MG63 (cell line): ENCODE results near the gene ARR3. TPM values are rescaled to one million over a fixed set of nuclear protein-coding genes. Genes with fewer than 3 reads are reported as not detected.
A peak's percentile ranks its signal among the peaks of the same experiment; 100 is the strongest.
"Not testable (repeated sequence)": the region's sequence is repeated elsewhere in the genome, so short reads cannot be mapped to it uniquely, and the experiment has no call there.

Experiments
- DNase-seq: peaks from one replicate; pipeline ENCODE4 v3.0.0-alpha.2; 2020
- H3K27me3 ChIP-seq: fragments of 250-450 bp; sonication (Bioruptor Pico); 2 replicates; pipeline ENCODE4 v1.5.1; 2020; ENCODE audit warnings: mild to moderate bottlenecking, moderate library complexity
- H3K36me3 ChIP-seq: fragments of 250-450 bp; sonication (Bioruptor Pico); 2 replicates; pipeline ENCODE4 v1.5.1; 2020; ENCODE audit warnings: mild to moderate bottlenecking, moderate library complexity
- H3K4me3 ChIP-seq: fragments of 250-450 bp; sonication (Bioruptor Pico); 2 replicates; pipeline ENCODE4 v1.5.1; 2020; ENCODE audit warnings: mild to moderate bottlenecking, moderate library complexity
- H3K9me3 ChIP-seq: fragments of 250-450 bp; sonication (Bioruptor Pico); 2 replicates; pipeline ENCODE4 v1.5.1; 2020; ENCODE audit warnings: mild to moderate bottlenecking, moderate library complexity
- total RNA-seq: library from RNA; depleted of rRNA; stranded (reverse); fragments of >200 nt; shearing (Covaris generic); gene quantifications from 2 replicates; pipeline ENCODE4 v1.2.3, GENCODE V29; 2014; ENCODE audit warnings: low replicate concordance

The ARR3 gene
- total RNA-seq, 1 experiment from 2014 or later, result not detected

DNA sequence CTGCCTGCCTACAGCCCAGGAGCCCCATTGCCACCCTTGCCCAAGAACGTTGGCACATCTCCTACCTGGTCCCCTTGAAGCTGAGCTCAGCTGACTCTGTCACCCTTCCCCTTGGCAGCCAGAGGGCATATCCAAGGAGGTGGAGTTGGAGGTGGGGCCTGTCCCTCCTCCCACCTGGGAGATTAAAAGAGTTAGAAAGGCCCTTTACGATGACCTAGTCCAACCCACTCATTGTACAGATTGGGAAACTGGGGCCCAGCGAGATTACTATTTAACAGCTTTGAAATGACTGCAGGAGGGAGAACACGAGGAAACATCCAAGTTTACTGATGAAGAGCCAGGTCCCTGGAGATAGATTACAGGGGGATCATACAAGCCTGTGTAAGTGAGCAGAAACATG, 8.0 kb upstream of the ARR3 start, which contains the start of gene P2RY4:
P2RY4 (minus strand) TSS at position 101 of the 400 bp plus-strand sequence. CDS start 580 bp downstream, outside the sequence.
- Histone ChIP-seq H3K27me3 (no peaks in the 10 kb centered on the region), H3K36me3 (no peaks in the 10 kb centered on the region), H3K4me3 (no peak within 1 kb of the TSS), H3K9me3 (no peaks in the 10 kb centered on the region)
- DNase-seq, result no peak

DNA sequence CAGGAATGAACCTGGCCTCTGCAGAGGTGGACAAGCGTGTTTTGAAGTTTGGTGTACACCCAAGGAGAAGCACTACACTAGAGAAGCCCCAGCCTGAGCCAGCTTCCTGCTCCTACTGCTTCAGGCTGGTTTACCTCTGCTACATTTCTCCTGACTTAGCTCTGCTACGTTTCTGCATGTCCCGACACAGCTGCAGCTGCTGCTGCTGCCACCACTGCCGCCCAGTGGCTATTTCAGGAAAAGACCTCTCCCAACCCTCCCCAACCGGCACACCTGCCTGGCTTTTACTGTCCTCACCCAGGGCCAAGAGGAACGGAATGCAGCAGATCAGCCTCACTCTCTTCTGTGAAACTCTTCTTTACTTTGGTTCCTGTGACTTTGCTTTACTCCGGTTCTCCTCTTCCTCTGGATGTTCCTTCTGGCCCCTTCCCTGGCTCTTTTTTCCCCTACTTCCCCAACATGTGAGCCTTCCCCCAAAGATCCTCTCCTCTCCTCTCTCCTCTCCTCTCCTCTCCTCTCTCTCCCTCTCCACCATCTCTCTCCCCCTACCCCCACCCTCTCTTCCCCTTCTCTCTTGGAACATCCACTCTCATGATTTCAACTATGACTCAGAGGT, 5.1 kb upstream of the ARR3 start:
- no peaks in the 10 kb centered on the region for H3K36me3 ChIP-seq

DNA sequence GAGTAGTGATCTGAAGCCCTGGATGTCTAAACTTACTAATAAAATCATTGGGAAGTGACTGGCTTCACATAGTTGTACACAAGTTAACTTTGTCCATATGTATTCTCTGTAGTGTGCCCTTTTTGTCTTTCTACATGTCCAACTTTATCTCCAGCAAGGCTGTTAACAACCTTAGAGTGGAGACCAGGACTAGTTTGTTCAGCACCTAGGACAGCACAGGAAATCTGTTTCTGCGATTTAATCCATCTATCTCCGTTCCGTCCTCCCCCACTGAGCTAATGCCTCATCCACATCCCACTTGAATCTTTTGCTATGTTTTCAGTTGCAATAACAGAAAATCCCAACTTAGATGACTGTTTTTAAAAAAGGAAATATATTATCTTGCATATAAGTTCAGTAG, 3.4 kb upstream of the ARR3 start:
- H3K4me3 ChIP-seq, result no peak overlapping the region
- no peak for DNase-seq
- no peaks in the 10 kb centered on the region for H3K9me3 ChIP-seq
- H3K27me3 ChIP-seq, result no peaks in the 10 kb centered on the region
- H3K36me3 ChIP-seq, result no peaks in the 10 kb centered on the region

More for the DNA sequence above, 5.1 kb upstream of the ARR3 start:
- no peak overlapping the region for H3K4me3 ChIP-seq
- no peaks in the 10 kb centered on the region for H3K9me3 ChIP-seq
- DNase-seq, result peak; percentile 16
- no peaks in the 10 kb centered on the region for H3K27me3 ChIP-seq

DNA sequence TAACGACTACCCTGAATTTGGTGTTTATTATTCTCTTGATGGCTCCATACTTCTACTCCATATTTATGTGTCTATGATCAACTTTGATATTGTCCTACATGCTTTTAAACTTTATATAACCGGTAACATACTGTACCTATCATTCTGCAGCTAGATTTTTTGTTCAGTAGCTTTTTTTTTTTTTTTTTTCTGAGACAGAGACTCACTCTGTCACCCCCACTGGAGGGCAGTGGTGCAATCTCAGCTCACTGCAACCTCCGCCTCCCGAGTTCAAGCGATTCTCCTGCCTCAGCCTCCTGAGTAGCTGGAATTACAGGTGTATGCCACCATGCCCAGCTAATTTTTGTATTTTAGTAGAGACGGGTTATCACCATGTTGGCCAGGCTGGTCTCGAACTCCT, 5.9 kb downstream of the ARR3 start:
- not testable (repeated sequence) for DNase-seq, H3K27me3 ChIP-seq, H3K9me3 ChIP-seq, H3K36me3 ChIP-seq, H3K4me3 ChIP-seq

DNA sequence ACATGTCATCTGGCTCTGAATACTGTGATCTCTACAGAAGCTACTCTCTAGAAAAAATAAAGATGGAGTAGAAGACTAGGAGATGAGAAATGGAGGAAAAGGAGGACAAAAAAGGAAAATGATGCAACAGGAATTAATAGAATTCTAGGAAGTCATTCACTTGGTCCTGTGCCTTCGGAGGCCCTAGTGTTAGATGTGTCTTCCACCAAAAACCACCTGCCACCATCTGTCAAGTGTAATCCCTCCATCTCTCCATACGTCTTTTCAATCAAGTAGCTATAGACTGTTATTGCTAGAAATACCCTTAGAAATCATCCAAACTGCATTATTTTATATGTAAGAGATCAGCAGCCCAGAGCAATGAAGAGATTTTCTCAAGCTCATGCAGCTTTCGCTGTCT, 10.9 kb downstream of the ARR3 start:
- Histone ChIP-seq H3K36me3 (no peaks in the 10 kb centered on the region), H3K9me3 (no peaks in the 10 kb centered on the region), H3K27me3 (no peaks in the 10 kb centered on the region), H3K4me3 (no peak overlapping the region)
- DNase-seq, result no peak

DNA sequence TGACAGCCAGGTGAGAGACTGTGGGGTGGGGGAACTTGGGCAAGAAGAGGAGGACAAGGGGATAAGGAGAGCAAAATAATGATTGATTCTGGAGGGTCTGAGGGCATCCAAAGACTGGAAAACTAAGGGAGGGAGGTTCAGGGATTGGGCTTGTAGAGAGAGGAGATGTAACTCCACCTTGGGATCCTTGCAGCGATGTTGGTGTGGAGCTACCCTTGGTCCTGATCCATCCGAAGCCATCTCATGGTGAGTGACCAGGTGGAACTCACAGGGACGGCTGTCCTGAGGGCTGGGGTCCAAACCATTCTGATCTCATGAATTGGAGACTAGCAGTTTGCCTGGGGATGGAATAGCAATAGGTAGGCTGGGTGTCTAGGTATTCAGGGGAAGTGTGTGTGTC, 12.4 kb downstream of the ARR3 start:
- no peak overlapping the region for H3K4me3 ChIP-seq
- DNase-seq, result no peak
- H3K27me3 ChIP-seq, result no peaks in the 10 kb centered on the region
- no peaks in the 10 kb centered on the region for H3K9me3 ChIP-seq
- no peaks in the 10 kb centered on the region for H3K36me3 ChIP-seq

DNA sequence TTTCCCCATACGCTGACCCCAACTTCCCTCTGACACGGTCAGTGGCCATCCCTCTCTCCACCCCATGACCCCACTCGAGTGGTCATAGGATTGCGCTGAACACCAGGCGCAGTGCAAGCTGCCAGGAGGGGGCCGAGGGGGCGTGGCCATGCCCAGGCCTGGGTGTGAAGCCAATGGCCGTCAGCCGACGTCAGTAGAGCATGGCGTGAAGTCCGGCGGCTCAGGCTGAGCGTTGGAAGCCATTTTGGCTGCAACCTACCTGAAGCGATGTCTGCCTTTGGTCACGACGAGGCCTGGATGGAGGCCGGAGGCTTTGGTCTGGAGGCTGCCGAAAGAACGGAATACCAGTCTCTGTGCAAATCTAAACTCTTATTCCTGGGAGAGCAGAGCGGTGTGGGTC, 13.8 kb downstream of the ARR3 start, which contains the start of gene RAB41:
RAB41 (plus strand) TSS at position 222 of the 400 bp plus-strand sequence; CDS start at position 268, 46 bp downstream.
- Histone ChIP-seq H3K36me3 (no peaks in the 10 kb centered on the region), H3K9me3 (no peaks in the 10 kb centered on the region), H3K27me3 (no peaks in the 10 kb centered on the region), H3K4me3 (no peak within 1 kb of the TSS)
- no peak for DNase-seq

DNA sequence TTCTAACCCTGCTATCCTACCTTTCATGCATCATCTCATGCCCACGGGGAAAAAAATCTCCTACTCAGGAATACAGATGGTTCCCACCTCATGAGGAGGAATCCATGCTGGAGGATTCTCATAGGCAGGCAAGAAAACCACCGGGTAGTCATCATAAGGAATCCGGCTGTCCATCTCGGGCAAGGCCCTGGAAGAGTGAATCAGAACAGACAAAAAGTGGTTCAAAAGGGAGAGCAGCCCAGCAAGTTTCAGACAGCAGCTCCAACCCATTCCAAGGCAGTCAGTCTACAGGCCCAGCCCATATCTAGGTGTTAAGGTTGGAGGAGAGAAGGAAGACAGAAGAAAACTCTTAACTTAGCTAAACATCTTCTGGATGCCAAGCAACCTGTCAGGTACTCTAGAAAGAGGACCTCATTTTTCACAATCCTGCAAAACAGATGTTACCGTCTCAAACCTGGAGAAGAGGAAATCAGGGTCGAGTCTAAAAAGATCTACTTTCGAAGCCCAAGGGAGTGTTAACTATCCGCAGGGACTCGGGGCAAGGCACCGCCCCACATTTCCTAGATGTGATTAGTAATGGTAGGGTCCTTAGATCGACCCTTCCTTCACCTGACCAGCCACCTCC, 21.1 kb downstream of the ARR3 start:
- no peak for DNase-seq
- Histone ChIP-seq H3K27me3 (no peaks in the 10 kb centered on the region), H3K36me3 (peaks cover 10% of the 10 kb centered on the region), H3K9me3 (no peaks in the 10 kb centered on the region), H3K4me3 (peak overlapping the region; percentile 75)

DNA sequence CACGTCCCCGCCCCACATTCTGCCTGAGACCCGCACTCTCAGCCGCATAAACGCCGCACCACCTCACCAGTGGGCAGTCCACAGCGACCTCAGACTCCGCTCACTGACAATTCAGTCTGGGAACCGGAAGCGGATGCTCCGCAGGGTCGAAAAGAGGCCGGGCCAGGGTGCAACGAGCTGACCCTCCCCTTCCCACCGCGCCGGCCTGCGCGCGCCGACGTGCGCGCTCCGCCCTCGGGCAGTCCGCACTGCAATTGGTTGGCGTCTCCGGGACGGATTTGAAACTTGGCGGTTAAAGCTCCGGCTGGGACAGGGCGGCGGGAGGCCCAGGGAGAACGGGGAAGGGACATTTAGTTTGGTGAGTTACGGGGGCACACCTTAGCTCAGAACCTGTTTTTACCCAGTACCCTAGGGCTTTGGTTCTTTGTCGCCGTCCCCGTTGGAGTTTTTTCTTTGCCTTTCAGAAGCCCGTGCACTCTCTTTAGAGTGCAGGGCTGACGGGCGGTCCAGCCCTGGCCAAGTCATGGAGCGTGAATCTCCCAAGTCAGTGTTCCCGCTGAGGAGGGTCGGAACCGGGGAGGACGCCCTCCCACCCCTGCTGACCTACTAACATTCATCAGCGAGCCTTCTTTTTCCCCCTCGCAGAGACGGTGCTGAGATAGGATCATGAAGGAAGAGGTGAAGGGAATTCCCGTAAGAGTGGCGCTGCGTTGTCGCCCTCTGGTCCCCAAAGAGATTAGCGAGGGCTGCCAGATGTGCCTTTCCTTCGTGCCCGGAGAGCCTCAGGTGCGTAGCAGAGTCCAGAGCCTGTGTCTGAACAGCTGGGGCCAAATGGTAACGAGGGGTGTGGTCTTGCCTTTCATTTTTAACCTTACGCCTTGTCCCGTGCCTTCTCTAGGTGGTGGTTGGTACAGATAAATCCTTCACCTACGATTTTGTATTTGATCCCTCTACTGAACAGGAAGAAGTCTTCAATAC, 21.9 kb downstream of the ARR3 start, which contains the start of the genes KIF4A and PDZD11:
KIF4A (plus strand) TSS at position 312 of the 978 bp plus-strand sequence; CDS start at position 667, 355 bp downstream.
PDZD11 (minus strand) TSS at position 135 of the 978 bp plus-strand sequence. CDS start 586 bp downstream, outside the sequence.
- H3K9me3 ChIP-seq, result no peaks in the 10 kb centered on the region
- peak within 1 kb of the TSS; percentile 75 for H3K4me3 ChIP-seq
- H3K27me3 ChIP-seq, result no peaks in the 10 kb centered on the region
- peak; percentile 85 for DNase-seq
- peaks cover 13% of the 10 kb centered on the region for H3K36me3 ChIP-seq

DNA sequence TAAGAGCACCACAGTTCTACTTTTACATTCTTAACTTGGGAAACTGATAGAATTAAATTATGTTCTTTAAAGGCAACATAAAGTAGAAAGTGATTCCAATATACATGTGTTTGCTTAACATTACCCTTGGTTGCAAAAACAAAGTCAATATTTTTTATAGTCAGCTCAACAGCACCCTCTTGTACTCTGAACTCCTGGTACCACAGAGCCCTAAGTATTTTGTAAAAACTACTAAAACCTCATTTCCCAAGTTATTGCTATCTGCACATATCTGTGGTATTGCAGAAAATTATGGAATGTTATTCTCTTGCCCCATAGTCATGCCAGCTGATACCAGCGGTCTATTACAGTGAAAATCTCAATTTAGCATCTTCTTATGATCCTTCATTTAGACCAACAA, 24.7 kb downstream of the ARR3 start:
- peaks cover 13% of the 10 kb centered on the region for H3K36me3 ChIP-seq
- no peak for DNase-seq
- no peak overlapping the region for H3K4me3 ChIP-seq
- H3K27me3 ChIP-seq, result no peaks in the 10 kb centered on the region
- no peaks in the 10 kb centered on the region for H3K9me3 ChIP-seq

DNA sequence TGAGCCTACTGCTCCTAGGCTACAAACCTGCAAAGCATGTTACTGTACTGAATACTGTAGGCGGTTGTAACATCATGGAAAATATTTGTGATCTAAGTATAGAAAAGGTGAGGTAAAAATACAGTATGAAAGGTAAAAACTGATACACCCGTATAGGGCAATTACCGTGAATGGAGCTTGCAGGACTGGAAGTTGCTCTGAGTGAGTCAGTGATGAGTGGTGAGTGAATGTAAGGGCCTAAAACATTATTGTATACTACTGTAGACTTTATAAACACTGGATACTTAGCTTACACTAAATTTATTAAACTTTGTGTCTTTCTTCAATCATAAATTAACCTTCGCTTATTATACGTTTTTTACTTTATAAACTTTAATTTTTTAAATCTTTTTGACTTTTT, 25.5 kb downstream of the ARR3 start:
- no peak for DNase-seq

DNA sequence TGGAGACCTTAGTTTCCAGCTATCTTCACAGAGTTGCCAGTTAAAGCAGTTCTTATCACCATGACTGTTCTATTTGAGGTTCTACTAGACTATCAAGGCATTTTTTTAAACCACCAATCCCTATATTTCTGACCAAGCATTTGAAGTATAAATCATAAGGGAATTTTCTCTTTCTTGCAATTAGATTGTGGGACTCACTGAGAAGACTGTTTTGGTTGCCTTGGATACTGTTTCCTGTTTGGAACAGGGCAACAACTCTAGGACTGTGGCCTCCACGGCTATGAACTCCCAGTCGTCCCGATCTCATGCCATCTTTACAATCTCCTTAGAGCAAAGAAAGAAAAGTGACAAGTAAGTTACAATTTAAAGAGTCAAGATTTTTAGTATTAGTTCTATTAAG, 33.6 kb downstream of the ARR3 start:
- Histone ChIP-seq H3K36me3 (peaks cover 30% of the 10 kb centered on the region; the same call in 1 of the 2 replicates), H3K27me3 (no peaks in the 10 kb centered on the region), H3K9me3 (no peaks in the 10 kb centered on the region), H3K4me3 (no peak overlapping the region)
- DNase-seq, result no peak

More for the DNA sequence above, 25.5 kb downstream of the ARR3 start:
- H3K4me3 ChIP-seq, result no peak overlapping the region
- peaks cover 13% of the 10 kb centered on the region for H3K36me3 ChIP-seq
- no peaks in the 10 kb centered on the region for H3K9me3 ChIP-seq
- H3K27me3 ChIP-seq, result no peaks in the 10 kb centered on the region

DNA sequence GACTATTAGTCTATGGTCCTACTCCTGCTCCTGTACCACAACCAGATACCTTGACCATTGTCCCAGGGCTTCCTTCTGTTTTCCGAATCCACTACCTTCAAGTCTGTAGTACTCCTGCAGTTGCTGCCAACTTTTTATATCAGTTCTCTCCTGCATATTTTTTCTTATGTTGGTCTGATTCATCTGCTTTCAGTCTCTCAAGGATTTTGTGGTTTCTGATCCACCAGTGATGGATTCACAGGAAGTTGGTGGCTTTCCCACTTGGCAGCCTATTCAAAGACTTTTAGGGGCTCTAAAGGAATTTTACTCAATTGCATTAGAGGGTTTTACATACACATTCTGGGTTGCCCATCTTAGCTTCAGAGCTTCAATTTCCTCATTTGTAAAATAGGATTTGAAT, 45.4 kb downstream of the ARR3 start:
- peak; percentile 5 for DNase-seq
- Histone ChIP-seq H3K4me3 (no peak overlapping the region), H3K9me3 (no peaks in the 10 kb centered on the region), H3K27me3 (no peaks in the 10 kb centered on the region), H3K36me3 (peaks cover 13% of the 10 kb centered on the region; the same call in 1 of the 2 replicates)

DNA sequence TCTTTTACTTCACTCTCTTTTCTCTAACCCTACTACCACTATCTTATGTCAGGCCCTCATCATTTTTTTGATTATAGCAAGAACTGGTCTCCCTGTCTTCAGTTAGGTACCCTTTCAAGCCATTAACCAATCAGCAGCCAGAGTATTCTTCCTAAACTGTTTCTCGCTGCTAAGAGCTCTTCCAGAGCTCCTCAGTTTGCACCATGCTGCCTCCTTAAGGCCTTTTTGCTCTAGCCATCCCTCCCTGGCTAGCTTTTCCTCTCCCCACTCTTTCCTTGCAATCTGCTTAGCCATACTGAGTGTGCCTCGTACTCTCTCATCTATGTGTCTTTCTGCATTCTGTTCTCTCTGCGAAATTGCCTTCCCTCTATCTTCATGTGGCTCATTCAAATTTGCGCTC, 54.6 kb downstream of the ARR3 start:
- Histone ChIP-seq H3K9me3 (no peaks in the 10 kb centered on the region), H3K27me3 (no peaks in the 10 kb centered on the region), H3K4me3 (no peak overlapping the region), H3K36me3 (no peaks in the 10 kb centered on the region)
- DNase-seq, result no peak

DNA sequence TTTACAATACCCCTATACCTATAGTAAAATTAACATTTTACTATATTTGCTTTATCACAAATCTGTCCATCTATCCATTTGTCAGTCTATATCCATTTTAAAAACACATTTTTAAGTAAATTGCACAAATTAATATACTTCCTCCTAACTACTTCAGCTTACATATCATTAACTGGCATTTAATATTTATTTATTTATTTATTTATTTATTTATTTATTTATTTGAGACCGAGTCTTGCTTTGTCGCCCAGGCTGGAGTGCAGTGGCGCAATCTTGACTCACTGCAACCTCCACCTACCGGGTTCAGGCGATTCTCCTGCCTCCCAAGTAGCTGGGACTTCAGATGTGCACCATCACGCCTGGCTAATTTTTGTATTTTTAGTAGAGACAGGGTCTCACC, 55.5 kb downstream of the ARR3 start:
- not testable (repeated sequence) for H3K4me3 ChIP-seq, DNase-seq, H3K36me3 ChIP-seq

DNA sequence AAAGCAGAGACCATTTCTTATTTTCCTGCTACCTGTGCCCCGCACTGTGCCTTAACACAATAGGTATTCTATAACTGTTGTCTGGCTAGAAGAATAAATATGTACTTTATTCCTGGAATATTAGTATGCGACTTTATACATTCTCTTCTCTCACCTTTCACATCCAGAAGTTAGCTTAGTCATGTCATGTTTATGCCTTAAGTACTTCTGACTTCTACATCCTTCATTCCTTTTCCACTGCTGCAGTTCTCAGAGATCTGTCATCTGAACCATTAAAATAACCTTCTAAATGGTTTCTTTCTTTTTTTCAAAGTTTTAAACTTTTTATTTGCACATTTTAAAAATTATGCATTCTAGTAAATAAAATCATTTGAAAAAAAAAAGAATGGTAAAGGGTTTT, 56.2 kb downstream of the ARR3 start:
- H3K9me3 ChIP-seq, result no peaks in the 10 kb centered on the region
- DNase-seq, result no peak
- no peak overlapping the region for H3K4me3 ChIP-seq
- H3K27me3 ChIP-seq, result no peaks in the 10 kb centered on the region
- no peaks in the 10 kb centered on the region for H3K36me3 ChIP-seq

More for the DNA sequence above, 55.5 kb downstream of the ARR3 start:
- not testable (repeated sequence) for H3K9me3 ChIP-seq, H3K27me3 ChIP-seq

DNA sequence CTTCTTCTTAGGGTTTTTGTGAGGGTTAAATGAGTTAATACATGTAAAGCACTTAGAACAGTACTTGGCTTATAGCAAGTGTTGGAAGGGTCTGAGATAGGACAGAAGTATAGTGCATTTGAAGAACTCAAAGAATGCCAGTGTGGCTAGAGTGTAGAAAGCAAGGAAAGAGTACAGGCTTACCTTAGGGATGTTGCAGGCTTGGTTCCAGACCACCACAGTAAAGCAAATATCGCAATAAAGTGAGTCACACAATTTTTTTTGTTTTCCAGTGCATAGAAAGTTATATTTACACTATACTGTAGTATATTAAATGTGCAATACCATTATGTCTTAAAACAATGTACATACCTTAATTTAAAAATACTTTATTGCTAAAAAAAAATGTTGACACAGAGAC, 63.0 kb downstream of the ARR3 start:
- Histone ChIP-seq H3K36me3 (peaks cover 11% of the 10 kb centered on the region), H3K9me3 (no peaks in the 10 kb centered on the region), H3K4me3 (no peak overlapping the region), H3K27me3 (no peaks in the 10 kb centered on the region)
- DNase-seq, result no peak
